GM19099 (cell line): ENCODE data around the gene ZDHHC9.

ENCODE experiments used
- POLR2A ChIP-seq: IDR thresholded peaks from 3 replicates; pipeline ENCODE4 v1.6.1; 2011; ENCODE audit warnings: low read depth; ENCODE audit not compliant: insufficient read length; ENCODE audit errors: extremely low read depth

The ZDHHC9 gene

GRCh38 chrX:129760155-129760554 lies 83.5 kb downstream of the ZDHHC9 start:
- no peak for TF ChIP-seq POLR2A

DNA sequence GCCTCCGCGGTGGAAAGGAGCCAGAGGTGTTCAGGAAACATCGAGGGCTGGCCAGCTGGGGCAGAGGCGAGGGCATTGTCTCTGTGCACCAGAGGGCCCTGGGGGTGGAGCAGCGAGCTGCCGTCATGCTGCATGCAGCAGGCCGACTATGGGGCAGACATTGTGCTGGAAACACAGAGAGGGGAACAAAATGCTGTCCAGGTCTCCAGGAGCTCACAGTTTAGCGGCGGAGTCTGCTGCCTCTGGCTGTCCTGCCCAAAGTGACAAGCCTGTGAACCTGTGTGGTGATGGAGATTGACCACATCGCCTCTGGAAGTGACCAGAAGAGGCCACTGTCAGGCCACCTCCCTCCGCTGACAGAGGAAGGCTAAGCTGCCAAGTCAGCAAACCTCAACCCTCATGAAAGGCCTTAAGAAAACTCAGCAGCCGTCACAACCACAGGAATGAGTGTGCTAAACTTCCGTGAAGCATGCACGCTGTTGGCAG lies 84.1 kb downstream of the ZDHHC9 start:
- TF ChIP-seq POLR2A = peak; percentile 13

- no peak for TF ChIP-seq POLR2A
Observed at GRCh38 chrX:129755779-129756650, 87.7 kb downstream of the ZDHHC9 start.

GRCh38 chrX:129754056-129755024 lies 89.3 kb downstream of the ZDHHC9 start:
- no peak for TF ChIP-seq POLR2A
